GM18868 (cell line): Measurements from ENCODE around the gene RIMS4.

Experiments
- ATAC-seq: cut with Tn5 transposase; IDR thresholded peaks from one replicate; pipeline ENCODE4 v1.9.1; 2021; ENCODE audit warnings: mild to moderate bottlenecking, moderate library complexity; ENCODE audit not compliant: unreplicated experiment

The RIMS4 gene

GRCh38 chr20:44723798-44724362, 86.5 kb downstream of the RIMS4 start:
- no peak for ATAC-seq

DNA sequence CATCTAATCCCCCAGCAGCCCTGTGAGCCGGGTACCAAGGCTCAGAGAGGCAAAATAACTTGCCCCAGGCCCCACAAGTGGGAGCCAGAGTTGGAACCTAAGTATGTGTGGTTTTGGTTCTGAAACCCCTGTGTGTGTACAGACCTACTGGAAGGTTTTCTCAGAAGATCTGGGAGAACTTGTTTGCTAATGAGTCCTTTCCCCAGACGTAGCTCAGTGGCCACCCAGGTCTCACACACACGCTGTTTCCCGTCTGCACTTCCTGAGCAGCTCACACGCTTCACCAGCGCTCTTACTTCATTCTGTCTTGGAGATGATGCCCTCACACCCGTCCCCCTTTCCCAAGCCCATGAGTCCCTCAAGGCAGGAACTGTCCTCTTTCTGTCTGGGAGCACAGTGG, 87.0 kb downstream of the RIMS4 start:
- ATAC-seq, result no peak

DNA sequence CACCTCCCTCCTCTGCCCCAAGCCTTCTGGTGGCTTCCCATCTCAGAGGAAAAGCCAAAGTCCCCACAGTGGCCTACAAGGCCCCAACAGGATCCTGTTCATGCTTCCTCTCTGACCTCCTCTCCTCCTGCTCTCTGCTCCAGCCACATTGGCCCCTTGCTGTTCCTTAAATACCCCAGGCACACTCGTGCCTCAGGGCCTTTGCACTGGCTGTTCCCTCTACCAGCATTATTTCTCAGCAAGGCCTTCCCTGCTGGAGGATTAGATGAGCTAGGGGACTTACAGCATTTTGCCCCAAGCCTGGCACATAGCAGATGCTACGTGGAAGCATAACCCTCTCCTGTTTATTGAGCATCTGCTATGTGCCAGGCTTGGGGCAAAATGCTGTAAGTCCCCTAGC, 87.4 kb downstream of the RIMS4 start:
- ATAC-seq, result no peak

- ATAC-seq, result no peak
Observed at GRCh38 chr20:44721785-44722054, 88.6 kb downstream of the RIMS4 start.

DNA sequence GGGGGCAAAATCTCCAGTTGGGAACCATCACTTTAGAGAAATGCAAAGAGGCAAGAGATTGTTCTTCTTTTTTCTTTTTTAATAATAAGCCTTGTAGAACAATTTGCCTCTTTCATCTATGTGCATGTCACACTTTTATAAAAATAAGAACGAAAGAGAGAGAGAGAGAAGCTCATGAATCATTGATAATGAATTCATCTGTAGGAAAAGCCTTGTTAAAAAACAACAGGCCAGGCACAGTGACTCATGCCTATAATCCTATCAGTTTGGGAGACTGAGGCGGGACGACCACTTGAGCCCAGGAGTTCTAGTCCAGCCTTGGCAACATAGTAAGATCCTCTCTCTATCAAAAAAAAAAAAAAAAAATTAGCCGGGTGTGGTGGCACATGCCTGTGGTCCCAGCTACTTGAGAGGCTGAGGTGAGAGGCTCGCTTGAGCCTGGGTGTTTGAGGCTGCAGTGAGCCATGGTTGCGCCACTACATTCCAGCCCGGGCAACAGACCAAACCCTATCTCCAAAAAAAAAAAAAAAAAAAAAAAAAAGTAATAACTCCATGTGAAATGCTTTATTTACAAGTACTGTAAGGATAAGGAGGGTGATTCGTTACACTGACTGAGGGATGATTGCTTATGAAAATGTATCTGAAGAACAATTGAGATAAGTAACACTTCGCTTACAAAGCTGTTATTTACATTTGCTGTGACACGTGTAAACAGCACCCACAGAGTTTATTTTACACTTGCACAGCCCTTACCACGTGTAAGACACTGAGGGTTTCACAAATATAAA, 89.2 kb downstream of the RIMS4 start:
- ATAC-seq, result no peak

DNA sequence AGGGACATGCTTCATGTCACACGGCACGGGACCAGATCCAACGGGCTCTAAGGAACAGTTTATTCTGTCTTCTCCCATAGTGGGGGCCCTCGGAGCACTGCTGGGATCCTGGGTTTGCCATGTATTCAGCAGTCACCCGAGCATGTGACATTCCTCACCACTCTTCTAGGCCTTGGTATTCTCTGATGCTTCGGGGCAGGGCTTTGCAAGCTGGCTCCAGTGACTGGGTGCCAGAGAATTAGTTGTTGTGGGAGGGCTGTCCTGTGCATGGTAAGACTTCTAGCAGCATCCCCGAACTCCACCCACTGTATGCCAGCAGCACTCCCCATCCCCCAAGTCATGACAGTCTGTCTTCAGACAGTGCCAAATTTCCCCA, 89.7 kb downstream of the RIMS4 start:
- ATAC-seq, result no peak

- no peak for ATAC-seq
Observed at GRCh38 chr20:44719841-44720240, 90.5 kb downstream of the RIMS4 start.

DNA sequence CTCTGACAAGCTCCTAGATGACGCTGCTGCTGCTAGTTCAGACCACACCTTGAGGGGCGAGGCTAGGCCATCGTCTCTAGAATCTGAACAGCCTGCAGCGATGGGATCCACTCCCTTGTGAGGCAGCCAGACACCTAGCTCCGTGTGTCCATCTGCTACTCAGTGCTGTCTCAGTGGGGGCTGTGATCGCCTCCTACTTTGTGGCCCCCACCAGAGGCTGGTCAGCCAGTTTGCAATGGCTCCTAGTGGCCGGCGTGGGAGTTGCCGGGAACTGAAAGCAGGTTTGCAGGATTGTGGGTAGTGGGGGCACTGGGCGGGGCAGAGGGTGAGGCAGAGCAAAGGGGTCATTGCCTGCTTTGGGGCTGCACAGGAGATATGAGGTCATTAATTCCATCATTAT, 92.4 kb downstream of the RIMS4 start:
- ATAC-seq, result no peak

DNA sequence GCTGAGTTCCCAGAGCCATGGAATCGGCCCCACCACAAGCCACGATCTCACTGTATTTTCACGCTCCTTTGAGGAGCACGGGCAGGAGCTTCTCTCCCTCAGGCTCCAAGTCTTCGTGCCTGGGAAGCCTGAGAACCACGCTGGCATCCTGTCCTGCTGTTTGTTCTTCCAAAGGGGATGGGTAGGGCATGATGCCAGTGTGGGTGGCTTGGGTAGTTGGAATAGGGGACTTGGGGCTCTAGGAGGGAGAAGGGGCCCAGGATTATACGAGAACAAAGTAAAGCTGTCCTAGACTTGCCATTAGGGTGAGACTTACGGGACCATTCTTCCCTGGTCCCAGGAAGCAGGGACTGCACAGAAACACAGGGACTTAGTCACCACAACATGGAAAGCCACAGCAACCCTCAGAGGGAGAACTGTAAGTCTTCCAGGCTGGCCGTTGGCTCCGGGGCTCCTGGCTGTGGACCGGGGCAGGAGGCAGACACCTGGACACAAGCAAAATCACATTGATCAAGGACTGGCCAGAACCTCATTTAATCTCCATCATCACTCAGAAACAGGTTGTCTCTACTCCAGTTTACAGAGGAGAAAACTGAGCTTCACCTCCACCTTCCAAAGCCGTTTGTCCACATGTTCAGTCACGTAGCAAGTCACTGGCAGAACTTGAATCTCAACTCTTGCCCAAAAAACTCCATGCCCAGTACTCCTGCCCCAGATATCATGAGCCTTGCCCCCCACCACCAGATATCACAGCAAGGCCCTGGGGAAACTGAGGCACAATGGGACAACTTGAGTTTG, 93.8 kb downstream of the RIMS4 start:
- no peak for ATAC-seq

DNA sequence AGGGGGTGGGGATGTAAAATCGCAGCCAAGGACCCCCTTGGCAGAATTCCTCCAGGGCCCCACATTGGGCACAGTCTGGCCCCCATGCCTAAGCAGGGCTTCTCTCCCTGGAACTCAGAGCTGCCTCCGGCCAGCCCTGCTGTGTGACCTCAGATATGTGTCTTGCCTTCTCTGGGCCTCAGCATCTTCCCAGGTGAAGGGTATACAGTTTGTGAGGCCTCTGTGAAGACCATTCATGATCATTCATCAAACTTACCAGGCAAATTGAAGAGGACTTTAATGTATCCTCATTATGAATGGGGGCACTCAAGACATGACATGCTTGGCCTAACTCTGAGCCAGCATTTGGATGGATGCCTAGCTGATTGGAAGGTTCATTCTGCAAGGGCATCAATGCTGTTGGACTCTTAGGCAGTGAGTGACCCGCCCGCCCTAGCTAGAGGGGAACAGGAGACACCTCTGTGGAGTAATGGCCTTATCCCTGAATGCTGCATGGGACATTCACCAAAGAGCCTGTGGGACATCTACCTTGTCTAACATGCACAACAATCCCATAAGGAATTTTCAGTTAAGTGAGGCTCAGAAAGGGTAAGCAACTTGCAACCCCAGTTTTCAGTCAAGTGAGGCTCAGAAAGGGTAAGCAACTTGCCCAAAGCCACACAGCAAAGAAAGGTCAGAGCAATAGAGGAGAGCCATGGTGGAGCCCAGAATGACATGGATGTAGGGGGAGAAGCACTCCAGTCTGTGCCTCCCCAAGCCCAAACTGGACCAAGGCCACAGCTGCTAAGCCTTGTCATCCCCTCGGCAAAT, 94.6 kb downstream of the RIMS4 start:
- ATAC-seq, result no peak

- ATAC-seq, result no peak
Observed at GRCh38 chr20:44714701-44715498, 95.4 kb downstream of the RIMS4 start, which contains the start of gene CCN5. Gene CCN5 (plus strand): TSS chr20:44715369. CDS start chr20:44715391, 22 bp downstream.

DNA sequence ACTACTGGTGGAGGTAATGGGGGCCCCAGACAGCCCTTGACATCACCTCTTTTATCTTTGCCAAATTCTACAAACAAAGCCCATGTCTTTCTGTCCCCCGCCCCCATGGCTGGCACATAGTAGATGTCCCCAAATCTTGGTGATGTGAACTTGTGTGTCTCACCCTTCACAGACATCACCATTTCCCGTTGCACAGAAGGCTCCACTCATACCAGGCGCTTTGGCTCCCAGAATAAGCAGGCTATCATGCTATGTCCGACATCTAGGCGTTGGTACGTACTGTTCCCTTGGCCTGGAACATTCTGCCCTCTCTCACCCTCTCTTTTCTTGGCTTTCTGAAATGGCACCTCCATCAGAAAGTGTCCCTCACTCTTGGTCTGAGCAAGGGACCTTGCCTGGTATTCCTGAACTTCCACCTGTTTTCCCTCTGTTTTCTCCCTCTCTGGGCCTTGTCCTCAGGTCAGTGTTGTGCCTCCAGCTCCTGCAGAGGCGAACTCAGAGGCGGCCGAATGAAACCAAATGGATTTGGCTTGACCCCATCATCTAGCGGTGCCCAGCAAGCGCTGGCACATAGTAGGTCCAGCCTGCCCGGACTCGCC, 96.1 kb downstream of the RIMS4 start:
- ATAC-seq, result no peak

DNA sequence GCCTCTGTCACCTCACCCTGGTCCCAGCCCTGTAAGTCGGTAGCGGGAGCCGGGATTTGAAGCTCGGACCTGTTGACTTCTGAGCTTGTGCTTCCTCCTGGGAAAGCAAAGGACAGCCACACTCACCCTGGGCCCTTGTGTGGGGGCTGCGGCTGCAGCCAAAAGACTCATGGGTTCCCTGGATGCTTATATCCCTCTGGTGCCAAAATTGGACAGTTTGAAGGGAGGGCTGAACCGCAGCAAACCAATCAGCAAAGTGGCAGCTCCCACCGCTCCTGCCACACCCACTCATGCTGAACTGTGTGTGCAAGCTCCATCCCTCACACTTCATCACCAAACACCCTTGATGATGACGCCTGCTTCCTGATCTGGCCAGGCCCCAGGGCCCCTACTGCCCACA, 99.1 kb downstream of the RIMS4 start:
- ATAC-seq, result no peak

GRCh38 chr20:44709797-44710196, 100.5 kb downstream of the RIMS4 start:
- no peak for ATAC-seq

DNA sequence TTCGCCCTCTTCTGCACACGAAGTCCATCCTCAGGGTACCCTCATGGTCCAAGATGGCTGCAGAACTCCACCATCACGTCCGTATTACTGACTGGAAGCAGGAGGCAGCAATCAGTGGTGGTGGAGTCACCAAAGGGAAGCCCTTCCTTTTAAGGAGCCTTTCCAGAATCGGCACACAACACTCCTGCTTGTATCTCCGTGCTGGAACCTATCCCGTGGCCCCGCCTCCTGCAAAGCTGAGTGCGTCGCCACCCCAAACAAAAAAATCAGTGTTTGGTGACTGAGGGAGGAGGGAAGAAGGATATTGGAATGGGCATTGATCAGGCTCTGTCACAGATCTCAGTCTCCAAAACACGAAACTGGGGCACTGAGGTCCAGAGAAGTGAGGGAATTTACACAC, 101.0 kb downstream of the RIMS4 start:
- no peak for ATAC-seq

DNA sequence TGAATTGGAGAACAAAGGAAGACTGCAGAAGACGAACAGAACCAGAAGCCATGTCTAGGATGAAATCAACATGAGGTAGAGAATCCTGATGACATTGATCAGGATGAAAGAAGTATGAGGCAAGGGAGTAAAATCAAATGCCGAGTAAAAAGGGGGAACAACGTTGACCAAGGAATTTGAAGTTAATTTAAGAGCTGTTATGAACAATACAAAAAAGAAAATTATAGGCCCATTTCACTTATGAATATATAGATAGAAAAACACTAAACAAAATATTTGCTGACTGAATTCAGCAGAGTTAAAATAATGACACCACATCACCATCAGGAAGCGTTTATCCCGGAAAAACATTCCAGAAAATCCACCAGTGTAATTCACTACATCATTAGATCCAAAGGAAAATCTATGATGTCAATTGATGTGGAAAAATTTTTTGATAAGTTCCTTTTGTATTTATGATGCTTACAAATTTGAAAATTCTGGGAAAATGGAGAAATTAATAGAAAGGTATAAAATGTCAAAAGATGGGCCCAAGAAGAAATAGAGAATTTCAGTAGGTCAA, 103.2 kb downstream of the RIMS4 start:
- no peak for ATAC-seq

DNA sequence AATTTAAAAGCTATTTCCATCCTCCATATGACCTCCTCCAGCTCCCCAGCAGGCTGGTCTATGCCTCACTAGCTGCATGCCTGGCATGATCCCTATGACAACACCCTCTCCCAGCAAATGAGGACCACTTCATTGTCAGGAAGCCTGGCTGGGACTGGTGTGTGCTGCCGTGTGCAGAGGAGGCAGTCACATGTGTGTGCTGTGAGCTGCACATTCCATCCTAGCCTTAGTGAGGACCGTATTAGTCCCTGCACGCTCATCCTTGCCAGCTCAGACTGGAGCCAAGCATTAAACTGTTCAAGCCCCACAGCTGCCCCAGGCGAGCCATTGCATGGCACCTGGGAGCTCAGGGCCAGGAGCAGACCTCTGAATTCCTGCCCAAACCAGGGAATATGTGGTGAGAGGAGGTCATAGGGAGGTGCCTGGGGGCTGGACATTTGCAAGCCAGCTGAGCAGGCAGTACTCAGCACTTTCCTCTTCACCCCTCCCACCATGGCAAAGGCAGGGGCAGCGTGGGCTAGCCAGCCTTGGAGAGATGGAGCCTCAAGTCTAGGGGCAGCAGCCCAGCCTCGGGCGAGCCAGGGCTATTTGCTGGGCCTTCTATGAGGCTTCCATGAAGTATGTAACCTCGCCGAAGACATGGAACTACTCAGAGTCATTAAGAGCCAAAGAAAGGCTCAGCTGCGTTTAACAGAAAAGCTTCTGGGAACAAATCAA, 103.9 kb downstream of the RIMS4 start:
- ATAC-seq, result no peak

DNA sequence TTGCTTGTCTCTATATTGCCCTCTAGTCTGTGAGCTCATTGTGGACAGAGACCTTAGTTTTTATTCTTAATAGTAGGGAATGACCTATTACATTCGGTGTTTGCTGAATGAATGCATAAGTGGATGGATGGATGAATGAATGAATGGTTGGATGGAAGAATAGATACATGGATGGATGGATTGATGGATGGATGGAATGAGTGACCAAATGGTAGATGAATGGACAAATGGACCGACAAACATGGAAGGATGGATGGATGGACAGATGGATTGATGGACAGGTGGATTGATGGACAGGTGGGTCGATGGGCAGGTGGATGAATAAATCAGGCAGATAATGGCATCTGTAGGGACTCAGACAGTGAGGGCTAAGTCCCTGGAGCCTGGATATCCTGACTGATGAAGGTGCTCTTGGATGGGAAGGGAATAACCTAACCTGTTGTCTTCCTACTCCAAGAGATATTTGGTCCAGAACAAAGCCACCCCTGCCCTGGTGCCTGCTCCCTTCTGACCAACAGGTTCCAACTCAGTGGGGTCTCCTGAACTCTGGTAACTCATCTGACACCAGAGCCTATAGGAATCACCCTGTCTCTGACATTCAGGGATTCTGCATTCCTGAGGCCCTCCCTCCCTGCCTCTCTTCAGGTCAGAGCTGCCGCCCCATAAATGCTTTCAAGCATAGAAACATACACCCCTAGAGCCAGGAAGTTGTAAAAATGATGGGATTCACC, 104.8 kb downstream of the RIMS4 start:
- no peak for ATAC-seq
